WTC11 (cell line): ENCODE data around the gene GLB1L3.

Experiments
- CTCF ChIP-seq: fragments of 200-600 bp; IDR thresholded peaks from 2 replicates; pipeline ENCODE4 v1.8.0; 2022; ENCODE audit warnings: antibody characterized with exemption
- MAX ChIP-seq: sonication (generic); formaldehyde crosslinking; IDR thresholded peaks from 2 replicates; pipeline ENCODE4 v1.8.0; 2022; ENCODE audit warnings: mild to moderate bottlenecking, missing genetic modification reagents
- NR2C2 ChIP-seq: sonication (generic); formaldehyde crosslinking; IDR thresholded peaks from 2 replicates; pipeline ENCODE4 v1.8.0; 2022; ENCODE audit warnings: mild to moderate bottlenecking, missing genetic modification reagents
- USF2 ChIP-seq: sonication (generic); formaldehyde crosslinking; IDR thresholded peaks from 2 replicates; pipeline ENCODE4 v1.8.1; 2023; ENCODE audit warnings: mild to moderate bottlenecking, missing genetic modification reagents, moderate library complexity

GRCh38 chr11:134244593-134244992, 31.6 kb upstream of the GLB1L3 start:
- TF ChIP-seq USF2 (CRISPR knock-in tag) (no peak), CTCF (no peak), NR2C2 (CRISPR knock-in tag) (no peak), MAX (CRISPR knock-in tag) (no peak)
